A673 (cell line): ENCODE measurements around the gene ZNF385B.

Source experiments
- CTCF ChIP-seq: fragments of 300-800, 200-600 bp; sonication (generic); conservative IDR thresholded peaks from 2 replicates; pipeline ENCODE4 v1.5.1; 2017; ENCODE audit warnings: low read depth, mild to moderate bottlenecking, antibody characterized with exemption, low read length, moderate library complexity, mixed read lengths
- EZH2 ChIP-seq: fragments of 200-600 bp; sonication (generic); IDR thresholded peaks from 2 replicates; pipeline ENCODE4 v1.6.1; 2017; ENCODE audit warnings: borderline replicate concordance, low read depth, mild to moderate bottlenecking, mixed read lengths, antibody characterized with exemption, low read length; ENCODE audit not compliant: poor library complexity, severe bottlenecking

GRCh38 chr2:179455172-179455524, 406.3 kb downstream of the ZNF385B start:
- TF ChIP-seq CTCF, result no peak
- no peak for TF ChIP-seq EZH2
